Osteoblast (primary cell): ENCODE data around the gene CCDC54. TPM values are rescaled to one million over a fixed set of nuclear protein-coding genes. Genes with fewer than 3 reads are reported as not detected.
"Not testable (repeated sequence)": the region's sequence is repeated elsewhere in the genome, so short reads cannot be mapped to it uniquely, and the experiment has no call there.

ENCODE experiments used
- DNase-seq: peaks from one replicate; pipeline ENCODE4 v3.0.0; 2011; ENCODE audit warnings: low spot score, mixed read lengths; ENCODE audit not compliant: insufficient read length; ENCODE audit errors: missing footprints
- H2AFZ ChIP-seq: 2 replicates; pipeline ENCODE4 v1.6.0; 2011; ENCODE audit warnings: mild to moderate bottlenecking, low read length
- H3K27ac ChIP-seq: 2 replicates; pipeline ENCODE4 v1.5.1; 2011; ENCODE audit warnings: mild to moderate bottlenecking, low read depth, low read length, moderate library complexity
- H3K27me3 ChIP-seq: 2 replicates; pipeline ENCODE4 v1.6.0; 2012; ENCODE audit warnings: mild to moderate bottlenecking, control low read depth, inconsistent platforms, low read length, moderate library complexity; ENCODE audit not compliant: insufficient read depth
- H3K36me3 ChIP-seq: 2 replicates; pipeline ENCODE4 v1.5.1; 2011; ENCODE audit warnings: mild to moderate bottlenecking, low read length, control low read depth, moderate library complexity; ENCODE audit not compliant: insufficient read depth
- H3K4me1 ChIP-seq: 2 replicates; pipeline ENCODE4 v1.5.1; 2011; ENCODE audit warnings: mild to moderate bottlenecking, low read length, control low read depth, moderate library complexity; ENCODE audit not compliant: insufficient read depth
- H3K4me2 ChIP-seq: 2 replicates; pipeline ENCODE4 v1.6.0; 2011; ENCODE audit warnings: mild to moderate bottlenecking, low read length; ENCODE audit not compliant: insufficient read depth
- H3K4me3 ChIP-seq: fragments of 200-600 bp; sonication (generic); 3 replicates; pipeline ENCODE4 v1.5.1; 2012; ENCODE audit warnings: mild to moderate bottlenecking, low read length, inconsistent platforms; ENCODE audit not compliant: insufficient read depth
- H3K79me2 ChIP-seq: 2 replicates; pipeline ENCODE4 v1.6.0; 2012; ENCODE audit warnings: mild to moderate bottlenecking, low read length, control low read depth, inconsistent platforms; ENCODE audit not compliant: insufficient read depth
- H3K9me3 ChIP-seq: 2 replicates; pipeline ENCODE4 v1.5.1; 2011; ENCODE audit warnings: low read depth, low read length, control low read depth
- H4K20me1 ChIP-seq: 2 replicates; pipeline ENCODE4 v1.6.0; 2012; ENCODE audit warnings: mild to moderate bottlenecking, low read length, control low read depth; ENCODE audit not compliant: insufficient read depth
- total RNA-seq: library from RNA; depleted of rRNA; stranded (reverse); fragments of >200 nt; gene quantifications from 2 replicates; pipeline ENCODE4 v1.2.3, GENCODE V29; 2012
- TF ChIP-seq, protein P1 (sequence below): IDR thresholded peaks from 2 replicates; pipeline ENCODE4 v1.5.1; 2011; ENCODE audit warnings: mild to moderate bottlenecking, low read depth, low read length, moderate library complexity; ENCODE audit errors: extremely low read depth

The CCDC54 gene
- total RNA-seq, result not detected in 2 replicates

GRCh38 chr3:107377151-107377550 is at the start of gene CCDC54:
Gene CCDC54, plus strand, starts transcription at chr3:107377439. Its CDS starts 149 bp downstream, at chr3:107377588.
- no peak within 1 kb of the TSS for H3K27ac ChIP-seq
- no peak within 1 kb of the TSS for H3K4me3 ChIP-seq
- no peak within 1 kb of the TSS for H3K4me2 ChIP-seq
- no peaks in the 10 kb centered on the region for H3K36me3 ChIP-seq
- no peaks in the 10 kb centered on the region for H3K4me1 ChIP-seq
- H3K27me3 ChIP-seq, result no peaks in the 10 kb centered on the region
- DNase-seq, result no peak
- no peaks in the 10 kb centered on the region for H3K79me2 ChIP-seq
- no peaks in the 10 kb centered on the region for H3K9me3 ChIP-seq
- no peaks in the 10 kb centered on the region for H4K20me1 ChIP-seq
- TF ChIP-seq, protein P1, sequence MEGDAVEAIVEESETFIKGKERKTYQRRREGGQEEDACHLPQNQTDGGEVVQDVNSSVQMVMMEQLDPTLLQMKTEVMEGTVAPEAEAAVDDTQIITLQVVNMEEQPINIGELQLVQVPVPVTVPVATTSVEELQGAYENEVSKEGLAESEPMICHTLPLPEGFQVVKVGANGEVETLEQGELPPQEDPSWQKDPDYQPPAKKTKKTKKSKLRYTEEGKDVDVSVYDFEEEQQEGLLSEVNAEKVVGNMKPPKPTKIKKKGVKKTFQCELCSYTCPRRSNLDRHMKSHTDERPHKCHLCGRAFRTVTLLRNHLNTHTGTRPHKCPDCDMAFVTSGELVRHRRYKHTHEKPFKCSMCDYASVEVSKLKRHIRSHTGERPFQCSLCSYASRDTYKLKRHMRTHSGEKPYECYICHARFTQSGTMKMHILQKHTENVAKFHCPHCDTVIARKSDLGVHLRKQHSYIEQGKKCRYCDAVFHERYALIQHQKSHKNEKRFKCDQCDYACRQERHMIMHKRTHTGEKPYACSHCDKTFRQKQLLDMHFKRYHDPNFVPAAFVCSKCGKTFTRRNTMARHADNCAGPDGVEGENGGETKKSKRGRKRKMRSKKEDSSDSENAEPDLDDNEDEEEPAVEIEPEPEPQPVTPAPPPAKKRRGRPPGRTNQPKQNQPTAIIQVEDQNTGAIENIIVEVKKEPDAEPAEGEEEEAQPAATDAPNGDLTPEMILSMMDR, result no peak
- no peak within 1 kb of the TSS for H2AFZ ChIP-seq

- no peak overlapping the region for H2AFZ ChIP-seq
- H4K20me1 ChIP-seq, result no peaks in the 10 kb centered on the region
- no peaks in the 10 kb centered on the region for H3K79me2 ChIP-seq
- no peak overlapping the region for H3K27ac ChIP-seq
- DNase-seq, result no peak
- TF ChIP-seq, protein P1, result no peak
- H3K27me3 ChIP-seq, result peaks cover 13% of the 10 kb centered on the region
- H3K4me2 ChIP-seq, result no peak overlapping the region
- H3K4me1 ChIP-seq, result no peaks in the 10 kb centered on the region
- no peaks in the 10 kb centered on the region for H3K36me3 ChIP-seq
- no peaks in the 10 kb centered on the region for H3K9me3 ChIP-seq
- no peak overlapping the region for H3K4me3 ChIP-seq
These were observed 49.2 kb upstream of the CCDC54 start for GRCh38 chr3:107328069-107328468.

GRCh38 chr3:107329088-107329487 is 48.2 kb upstream of the CCDC54 start:
- no peak overlapping the region for H3K4me3 ChIP-seq
- TF ChIP-seq, protein P1, result no peak
- no peak for DNase-seq
- no peak overlapping the region for H3K4me2 ChIP-seq
- H2AFZ ChIP-seq, result no peak overlapping the region
- no peak overlapping the region for H3K27ac ChIP-seq
- H3K4me1 ChIP-seq, result no peaks in the 10 kb centered on the region
- H3K36me3 ChIP-seq, result no peaks in the 10 kb centered on the region
- H4K20me1 ChIP-seq, result no peaks in the 10 kb centered on the region
- peaks cover 13% of the 10 kb centered on the region for H3K27me3 ChIP-seq
- no peaks in the 10 kb centered on the region for H3K79me2 ChIP-seq
- H3K9me3 ChIP-seq, result no peaks in the 10 kb centered on the region

- DNase-seq, H3K36me3 ChIP-seq, H3K9me3 ChIP-seq, H3K4me1 ChIP-seq, H2AFZ ChIP-seq, H3K4me2 ChIP-seq, H4K20me1 ChIP-seq, H3K27ac ChIP-seq, H3K4me3 ChIP-seq, H3K79me2 ChIP-seq, H3K27me3 ChIP-seq: not testable (repeated sequence)
These were observed 37.5 kb upstream of the CCDC54 start for GRCh38 chr3:107339690-107340089.
